NOMO-1 treated with dmso at 0.1 percent for 144 hours (cell line): ENCODE measurements around the gene HMMR.
"Not testable (repeated sequence)": the region's sequence is repeated elsewhere in the genome, so short reads cannot be mapped to it uniquely, and the experiment has no call there.

Source experiments
- DNase-seq: peaks from one replicate; lab custom pipeline; 2025; ENCODE audit not compliant: unreplicated experiment; lab: John Stamatoyannopoulos, UW

Gene HMMR

GRCh38 chr5:163506095-163506457 lies 45.6 kb downstream of the HMMR start:
- no peak for DNase-seq

DNA sequence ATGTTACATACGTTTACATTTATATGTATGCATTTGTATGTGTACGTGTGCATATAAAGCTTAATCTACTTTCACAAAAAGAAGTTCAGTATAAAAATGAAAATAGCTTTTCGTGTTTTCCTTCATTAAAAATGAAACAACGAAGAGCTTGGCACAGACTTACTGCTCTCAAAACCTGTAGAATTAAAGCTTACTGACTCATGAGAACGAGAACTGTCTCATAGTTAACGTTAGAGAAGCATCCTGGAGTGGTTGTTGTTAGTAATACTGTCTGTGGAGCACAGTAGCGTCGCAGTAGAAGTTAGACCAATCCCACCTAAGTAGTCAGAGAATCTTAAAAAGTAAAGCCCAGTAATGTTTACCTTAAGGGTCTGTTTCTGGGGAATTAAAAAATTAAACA lies 46.3 kb downstream of the HMMR start:
- DNase-seq = no peak

GRCh38 chr5:163508753-163509152 lies 48.3 kb downstream of the HMMR start:
- no peak for DNase-seq

GRCh38 chr5:163509291-163509951 lies 49.0 kb downstream of the HMMR start:
- no peak for DNase-seq

DNA sequence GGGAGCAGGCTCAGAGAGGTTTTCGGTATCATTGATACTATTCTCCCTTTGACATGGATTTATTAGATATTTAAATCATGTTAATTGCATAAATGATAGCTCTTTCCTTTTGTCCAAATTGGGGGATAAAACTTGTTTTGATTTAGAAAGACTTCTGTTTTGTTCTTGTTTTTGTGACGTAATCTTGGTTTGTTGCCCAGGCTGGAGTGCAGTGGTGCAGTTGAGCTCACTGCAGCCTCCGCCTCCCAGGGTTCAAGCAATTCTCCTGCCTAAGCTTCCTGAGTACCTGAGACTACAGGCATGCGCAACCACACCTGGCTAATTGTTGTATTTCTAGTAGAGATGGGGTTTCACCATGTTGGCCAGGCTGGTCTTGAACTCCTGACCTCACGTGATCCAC lies 52.1 kb downstream of the HMMR start:
- no peak for DNase-seq

GRCh38 chr5:163525096-163525495 lies 64.7 kb downstream of the HMMR start:
- DNase-seq = no peak

DNA sequence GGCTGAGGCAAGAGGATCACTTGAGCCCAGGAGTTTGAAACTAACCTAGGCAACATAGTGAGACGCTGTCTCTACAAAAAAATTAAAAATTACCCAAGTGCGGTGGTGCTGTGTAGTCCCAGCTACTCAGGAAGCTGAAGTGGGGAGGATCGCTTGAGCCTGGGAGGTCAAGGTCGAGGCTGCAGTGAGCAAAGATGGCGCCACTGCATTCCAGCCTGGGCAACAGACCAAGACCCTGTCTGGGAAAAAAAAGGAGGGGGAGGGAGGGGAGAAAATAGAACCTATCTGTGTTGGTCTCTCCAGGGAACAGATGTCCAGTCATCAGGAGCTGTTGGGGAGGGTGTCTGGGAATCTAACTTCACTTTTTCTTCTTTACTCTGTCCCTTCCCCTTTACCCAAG lies 69.3 kb downstream of the HMMR start:
- DNase-seq = no peak

- no peak for DNase-seq
Observed at GRCh38 chr5:163531272-163531671, 70.8 kb downstream of the HMMR start.

DNA sequence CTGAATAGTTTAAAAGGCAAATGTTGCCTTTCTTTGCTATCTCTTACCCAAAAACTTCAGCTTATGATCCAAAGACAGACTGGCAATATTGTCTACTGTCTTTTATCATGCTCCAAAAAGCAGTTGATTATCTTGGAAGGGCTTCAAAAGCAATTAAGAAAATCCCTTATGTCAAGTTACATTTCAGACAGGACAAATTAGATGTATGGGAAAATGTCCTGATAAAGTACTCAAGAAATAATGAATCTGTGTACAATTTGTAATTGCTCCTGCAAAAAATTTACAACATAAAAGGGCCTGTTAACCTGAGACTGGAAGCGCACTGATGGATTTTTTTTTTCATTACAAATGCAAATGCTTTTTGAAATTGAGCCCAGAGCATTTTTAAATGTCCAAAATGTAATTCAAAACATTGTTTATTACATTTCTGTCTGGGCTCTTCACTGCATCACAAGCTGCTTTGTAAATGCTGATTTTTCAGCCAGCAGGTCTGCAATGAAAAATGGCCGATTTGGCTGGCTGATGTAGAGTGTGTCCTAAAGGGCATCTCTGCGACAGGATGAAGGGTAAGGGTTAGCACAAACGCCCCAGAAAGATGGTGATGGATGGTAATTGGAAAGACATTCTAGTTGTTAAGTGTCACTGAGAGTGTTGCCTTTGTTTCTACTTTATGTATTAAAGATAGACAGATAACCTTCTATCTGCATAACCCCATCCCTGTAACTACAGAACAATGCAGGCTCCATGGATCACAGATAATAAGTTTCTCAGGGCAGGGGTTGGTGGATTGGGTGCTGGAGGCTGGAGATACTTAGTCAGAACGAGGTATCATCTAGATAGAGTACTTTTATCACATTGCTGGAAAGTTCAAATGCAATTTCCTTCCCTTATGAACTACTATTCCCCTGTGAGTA lies 72.0 kb downstream of the HMMR start:
- DNase-seq = no peak

- no peak for DNase-seq
Observed at GRCh38 chr5:163533223-163533622, 72.8 kb downstream of the HMMR start.

DNA sequence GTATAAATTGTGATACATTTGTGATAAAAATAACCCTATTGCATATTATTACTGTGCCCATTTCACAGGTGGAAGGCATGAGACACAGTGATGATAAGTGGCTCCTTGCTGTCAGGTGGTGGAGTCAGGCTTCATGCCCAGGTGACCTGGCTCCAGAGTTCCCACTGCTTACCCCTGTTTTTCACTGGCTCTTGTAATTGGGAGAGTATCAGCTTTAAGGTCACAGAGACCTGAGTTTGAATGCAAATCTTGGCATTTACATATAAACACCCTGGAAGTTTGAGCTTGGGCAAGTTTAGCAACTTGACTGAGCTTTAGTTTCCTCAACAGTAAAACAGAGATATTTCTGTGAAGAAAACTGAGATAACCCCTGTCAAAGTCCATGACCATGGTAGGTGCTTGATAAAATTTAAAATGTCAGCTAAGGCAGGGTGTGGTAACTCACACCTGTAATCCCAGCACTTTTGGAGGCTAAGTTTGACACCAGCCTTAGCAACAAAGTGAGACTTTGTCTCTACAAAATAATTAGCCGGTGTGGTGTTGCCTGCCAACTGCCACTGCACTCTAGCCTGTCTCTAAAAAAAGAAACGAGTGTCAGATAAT lies 74.2 kb downstream of the HMMR start:
- DNase-seq = no peak

- DNase-seq = no peak
Observed at GRCh38 chr5:163535290-163535689, 74.9 kb downstream of the HMMR start.

GRCh38 chr5:163536442-163536841 lies 76.0 kb downstream of the HMMR start:
- DNase-seq = not testable (repeated sequence)

GRCh38 chr5:163540696-163541095 lies 80.3 kb downstream of the HMMR start:
- DNase-seq = no peak
